Astrocyte (in vitro differentiated cells and primary cell): ENCODE results near the gene GSTA5. TPM values are rescaled to one million over a fixed set of nuclear protein-coding genes. Genes with fewer than 3 reads are reported as not detected.
"Not testable (repeated sequence)": the region's sequence is repeated elsewhere in the genome, so short reads cannot be mapped to it uniquely, and the experiment has no call there.

Experiments
- DNase-seq: peaks from one replicate; pipeline ENCODE4 v3.0.0-alpha.2; 2010; ENCODE audit warnings: low read depth
- FAIRE-seq: peaks from 2 replicates; lab custom pipeline; 2011; peaks lifted over from hg19 to GRCh38; lab: Jason Lieb, UNC
- H2AFZ ChIP-seq: 2 replicates; pipeline ENCODE4 v1.6.0; 2012; ENCODE audit warnings: low read depth, low read length, inconsistent platforms
- H3K27ac ChIP-seq: 2 replicates; pipeline ENCODE4 v1.5.1; 2011; ENCODE audit warnings: low read depth, low read length, inconsistent platforms
- H3K27me3 ChIP-seq: 2 replicates; pipeline ENCODE4 v1.6.0; 2011; ENCODE audit warnings: low read length, inconsistent platforms; ENCODE audit not compliant: insufficient read depth
- H3K36me3 ChIP-seq: 2 replicates; pipeline ENCODE4 v1.5.1; 2011; ENCODE audit warnings: low read length, inconsistent platforms; ENCODE audit not compliant: insufficient read depth
- H3K4me1 ChIP-seq: 2 replicates; pipeline ENCODE4 v1.5.1; 2011; ENCODE audit warnings: low read length, inconsistent platforms; ENCODE audit not compliant: insufficient read depth
- H3K4me2 ChIP-seq: 2 replicates; pipeline ENCODE4 v1.6.0; 2012; ENCODE audit warnings: low read length, inconsistent platforms
- H3K4me3 ChIP-seq: 2 replicates; pipeline ENCODE4 v1.5.1; 2011; ENCODE audit warnings: low read depth, mild to moderate bottlenecking, low read length, inconsistent platforms; ENCODE audit not compliant: insufficient read depth
- H3K79me2 ChIP-seq: 2 replicates; pipeline ENCODE4 v1.6.0; 2012; ENCODE audit warnings: mild to moderate bottlenecking, low read length, inconsistent platforms; ENCODE audit not compliant: insufficient read depth
- H3K9ac ChIP-seq: 2 replicates; pipeline ENCODE4 v1.6.0; 2012; ENCODE audit warnings: mild to moderate bottlenecking, low read length, inconsistent platforms
- H3K9me3 ChIP-seq: 2 replicates; pipeline ENCODE4 v1.5.1; 2012; ENCODE audit warnings: low read depth, mild to moderate bottlenecking, low read length, inconsistent platforms; ENCODE audit not compliant: insufficient read depth
- H4K20me1 ChIP-seq: 2 replicates; pipeline ENCODE4 v1.6.0; 2012; ENCODE audit warnings: low read length, inconsistent platforms; ENCODE audit not compliant: insufficient read depth
- H3K27ac Mint-ChIP-seq: one replicate; pipeline ENCODE4 v1.8.0; 2021; ENCODE audit warnings: mild to moderate bottlenecking, mixed read lengths; ENCODE audit not compliant: unreplicated experiment
- H3K27me3 Mint-ChIP-seq: one replicate; pipeline ENCODE4 v1.8.0; 2021; ENCODE audit warnings: low read depth, mixed read lengths; ENCODE audit not compliant: unreplicated experiment
- H3K36me3 Mint-ChIP-seq: one replicate; pipeline ENCODE4 v1.8.0; 2021; ENCODE audit warnings: low read depth, mixed read lengths; ENCODE audit not compliant: unreplicated experiment
- H3K4me1 Mint-ChIP-seq: one replicate; pipeline ENCODE4 v1.8.0; 2021; ENCODE audit warnings: low read depth, mixed read lengths; ENCODE audit not compliant: unreplicated experiment
- H3K4me3 Mint-ChIP-seq: one replicate; pipeline ENCODE4 v1.8.0; 2021; ENCODE audit warnings: mild to moderate bottlenecking, moderate library complexity, mixed read lengths; ENCODE audit not compliant: unreplicated experiment
- H3K9me3 Mint-ChIP-seq: one replicate; pipeline ENCODE4 v1.8.0; 2021; ENCODE audit warnings: mild to moderate bottlenecking, mixed read lengths; ENCODE audit not compliant: unreplicated experiment
- CTCF ChIP-seq: IDR thresholded peaks from 2 replicates; pipeline ENCODE4 v1.5.1; 2011; ENCODE audit warnings: low read depth, mild to moderate bottlenecking, inconsistent platforms, low read length, moderate library complexity; ENCODE audit not compliant: insufficient read depth
- EZH2 ChIP-seq: IDR thresholded peaks from 2 replicates; pipeline ENCODE4 v1.6.1; 2012; ENCODE audit warnings: mild to moderate bottlenecking, low read length, inconsistent platforms; ENCODE audit not compliant: insufficient read depth
- total RNA-seq: library from RNA; stranded (reverse); gene quantifications from 2 replicates; pipeline ENCODE4 v1.2.1, GENCODE V29; 2021

GSTA5 gene
- total RNA-seq, 1 donor from 2014 or later: not detected

GRCh38 chr6:52809777-52810176 is 30.8 kb downstream of the GSTA5 start:
- H4K20me1 ChIP-seq, H3K9me3 ChIP-seq, H3K27ac Mint-ChIP-seq, FAIRE-seq, H3K9ac ChIP-seq, H3K27me3 ChIP-seq, H3K79me2 ChIP-seq, H3K4me3 Mint-ChIP-seq, H3K4me3 ChIP-seq, H3K36me3 ChIP-seq, H3K4me1 Mint-ChIP-seq, H3K27ac ChIP-seq, H3K36me3 Mint-ChIP-seq, H3K9me3 Mint-ChIP-seq, H3K4me1 ChIP-seq, H3K4me2 ChIP-seq, H2AFZ ChIP-seq, DNase-seq: not testable (repeated sequence)
- peaks cover 14% of the 10 kb centered on the region for H3K27me3 Mint-ChIP-seq

- Mint-ChIP-seq H3K27me3 (peaks cover 14% of the 10 kb centered on the region), H3K27ac (no peak overlapping the region)
These were observed 32.0 kb downstream of the GSTA5 start for GRCh38 chr6:52808660-52809059.

GRCh38 chr6:52803668-52804255 is 36.9 kb downstream of the GSTA5 start, which contains the start of gene GSTA1:
Gene GSTA1, minus strand, starts transcription at chr6:52803816. Its CDS starts 4,549 bp downstream, at chr6:52799267.
- H3K36me3 ChIP-seq, FAIRE-seq, H3K9me3 ChIP-seq, H3K27ac ChIP-seq, H3K4me2 ChIP-seq, H3K4me3 Mint-ChIP-seq, H3K27me3 ChIP-seq, H3K9me3 Mint-ChIP-seq, H3K4me1 Mint-ChIP-seq, H3K27ac Mint-ChIP-seq, H3K9ac ChIP-seq, DNase-seq, H3K4me3 ChIP-seq, H3K36me3 Mint-ChIP-seq, H2AFZ ChIP-seq, H3K79me2 ChIP-seq, H3K4me1 ChIP-seq, H4K20me1 ChIP-seq: not testable (repeated sequence)
- H3K27me3 Mint-ChIP-seq: peaks cover 24% of the 10 kb centered on the region

More at GRCh38 chr6:52808660-52809059, 32.0 kb downstream of the GSTA5 start:
- no peak for TF ChIP-seq EZH2
- TF ChIP-seq CTCF: no peak
- FAIRE-seq: no peak
- Mint-ChIP-seq H3K36me3 (peaks cover 2% of the 10 kb centered on the region), H3K9me3 (no peaks in the 10 kb centered on the region), H3K4me1 (peaks cover 5% of the 10 kb centered on the region), H3K4me3 (no peak overlapping the region)
- H3K4me3 ChIP-seq: no peak overlapping the region
- no peak overlapping the region for H3K27ac ChIP-seq
- no peak for DNase-seq
- H4K20me1 ChIP-seq: no peaks in the 10 kb centered on the region
- no peaks in the 10 kb centered on the region for H3K36me3 ChIP-seq
- H3K27me3 ChIP-seq: no peaks in the 10 kb centered on the region
- H3K9ac ChIP-seq: no peak overlapping the region
- H3K79me2 ChIP-seq: no peaks in the 10 kb centered on the region
- H3K4me2 ChIP-seq: no peak overlapping the region
- H2AFZ ChIP-seq: no peak overlapping the region
- H3K4me1 ChIP-seq: no peaks in the 10 kb centered on the region
- no peaks in the 10 kb centered on the region for H3K9me3 ChIP-seq
